GM19463 (cell line): ENCODE data around the gene ZNF587.
"Not testable (repeated sequence)": the region's sequence is repeated elsewhere in the genome, so short reads cannot be mapped to it uniquely, and the experiment has no call there.

Experiments
- ATAC-seq: cut with Tn5 transposase; IDR thresholded peaks from one replicate; pipeline ENCODE4 v1.9.1; 2021; ENCODE audit warnings: mild to moderate bottlenecking, moderate library complexity; ENCODE audit not compliant: unreplicated experiment

The ZNF587 gene

GRCh38 chr19:57821501-57821900, 28.2 kb upstream of the ZNF587 start:
- not testable (repeated sequence) for ATAC-seq

- ATAC-seq, result not testable (repeated sequence)
Measured at GRCh38 chr19:57823155-57823554, 26.5 kb upstream of the ZNF587 start.

GRCh38 chr19:57823608-57824007, 26.1 kb upstream of the ZNF587 start:
- ATAC-seq, result not testable (repeated sequence)

GRCh38 chr19:57825511-57825910, 24.1 kb upstream of the ZNF587 start:
- no peak for ATAC-seq

- no peak for ATAC-seq
Measured at GRCh38 chr19:57829316-57829715, 20.3 kb upstream of the ZNF587 start.

- no peak for ATAC-seq
Measured at GRCh38 chr19:57830071-57830602, 19.5 kb upstream of the ZNF587 start, which contains the start of gene ZNF587B. Gene ZNF587B, plus strand, starts transcription at chr19:57830299. Its CDS starts 230 bp downstream, at chr19:57830529.

- ATAC-seq, result not testable (repeated sequence)
Measured at GRCh38 chr19:57836991-57837390, 12.7 kb upstream of the ZNF587 start.

GRCh38 chr19:57838622-57839191, 11.0 kb upstream of the ZNF587 start:
- ATAC-seq, result not testable (repeated sequence)

GRCh38 chr19:57841122-57841763, 8.4 kb upstream of the ZNF587 start:
- ATAC-seq, result no peak

- ATAC-seq, result not testable (repeated sequence)
Measured at GRCh38 chr19:57847164-57847563, 2.5 kb upstream of the ZNF587 start.

- peak; percentile 6 for ATAC-seq
Measured at GRCh38 chr19:57849162-57849665, 445 bp upstream of the ZNF587 start.

GRCh38 chr19:57850553-57851017, 926 bp downstream of the ZNF587 start:
- ATAC-seq, result no peak

- not testable (repeated sequence) for ATAC-seq
Measured at GRCh38 chr19:57851812-57852603, 2.3 kb downstream of the ZNF587 start.

GRCh38 chr19:57854117-57854516, 4.5 kb downstream of the ZNF587 start:
- not testable (repeated sequence) for ATAC-seq

GRCh38 chr19:57862351-57862750, 12.7 kb downstream of the ZNF587 start:
- not testable (repeated sequence) for ATAC-seq

- no peak for ATAC-seq
Measured at GRCh38 chr19:57867868-57868492, 18.3 kb downstream of the ZNF587 start.

- ATAC-seq, result not testable (repeated sequence)
Measured at GRCh38 chr19:57869655-57870054, 20.0 kb downstream of the ZNF587 start.

- no peak for ATAC-seq
Measured at GRCh38 chr19:57870225-57870624, 20.6 kb downstream of the ZNF587 start.

- no peak for ATAC-seq
Measured at GRCh38 chr19:57872450-57872849, 22.8 kb downstream of the ZNF587 start.

GRCh38 chr19:57873883-57874799, 24.5 kb downstream of the ZNF587 start:
- ATAC-seq, result not testable (repeated sequence)
